GM19025 (cell line): ENCODE results near the gene PCDH9.

Source experiments
- ATAC-seq: cut with Tn5 transposase; IDR thresholded peaks from one replicate; pipeline ENCODE4 v1.9.1; 2021; ENCODE audit warnings: mild to moderate bottlenecking, low read depth, moderate library complexity; ENCODE audit not compliant: unreplicated experiment

Gene PCDH9

GRCh38 chr13:66560189-66560588 lies 669.9 kb downstream of the PCDH9 start:
- ATAC-seq: no peak

GRCh38 chr13:66559093-66559492 lies 671.0 kb downstream of the PCDH9 start:
- no peak for ATAC-seq

- ATAC-seq: no peak
Observed at GRCh38 chr13:66558506-66558905, 671.6 kb downstream of the PCDH9 start.

DNA sequence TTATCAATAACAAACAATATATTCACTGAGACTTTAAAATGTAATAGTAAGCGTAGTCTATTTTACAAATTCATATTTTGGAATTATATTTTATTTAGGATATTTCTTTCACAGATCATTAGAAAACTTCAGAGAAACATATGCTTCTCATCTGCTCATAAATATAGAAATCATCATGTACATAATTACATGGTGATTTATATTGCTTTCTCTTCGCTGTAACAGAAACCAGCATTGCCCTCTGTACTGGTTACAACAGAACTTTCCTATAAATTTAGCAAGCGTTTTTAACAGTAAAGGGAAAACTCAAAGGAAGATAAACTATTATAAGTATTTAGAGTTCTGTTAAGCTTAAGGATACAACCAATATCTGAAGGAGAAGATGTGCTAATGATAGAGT lies 672.8 kb downstream of the PCDH9 start:
- no peak for ATAC-seq

DNA sequence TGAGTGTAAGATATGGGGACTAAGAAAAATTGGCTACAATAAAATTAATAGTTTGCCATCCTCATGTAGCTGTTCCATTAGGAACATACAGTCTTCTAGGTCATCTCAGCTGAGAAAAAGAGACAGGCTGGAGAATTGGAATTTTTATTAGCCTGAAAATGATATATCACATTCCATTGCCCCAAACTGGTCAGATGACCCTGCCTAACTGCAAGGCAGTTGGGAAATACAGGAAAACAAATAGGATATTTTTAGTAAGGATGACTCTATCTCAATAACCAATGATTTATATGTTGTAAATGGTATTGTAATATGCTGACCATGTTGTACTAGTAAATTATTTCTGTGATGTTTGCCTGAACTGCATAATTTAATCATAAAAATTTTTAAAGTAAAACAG lies 673.8 kb downstream of the PCDH9 start:
- ATAC-seq: no peak

- no peak for ATAC-seq
Observed at GRCh38 chr13:66553391-66553790, 676.7 kb downstream of the PCDH9 start.

DNA sequence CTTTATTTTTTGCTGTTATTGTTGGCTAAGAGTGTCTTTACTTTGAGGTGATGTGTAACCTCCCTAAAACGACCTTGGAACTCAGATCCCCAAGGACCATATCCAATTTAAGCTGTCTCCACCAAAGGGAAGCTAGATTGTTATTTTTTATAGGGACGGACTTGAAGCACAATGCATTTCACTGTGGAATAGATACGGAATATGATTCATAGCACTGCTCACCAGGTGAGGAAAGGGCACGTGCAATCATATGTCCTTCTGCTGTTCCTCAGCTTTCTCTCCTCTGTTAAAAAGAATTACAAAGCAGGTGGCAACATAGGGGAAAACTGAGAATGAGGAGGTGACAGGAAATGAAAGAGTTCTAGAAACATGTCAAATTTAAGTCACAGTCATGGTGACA lies 679.0 kb downstream of the PCDH9 start:
- no peak for ATAC-seq

- ATAC-seq: no peak
Observed at GRCh38 chr13:66547685-66548084, 682.5 kb downstream of the PCDH9 start.

- ATAC-seq: no peak
Observed at GRCh38 chr13:66546534-66547379, 683.4 kb downstream of the PCDH9 start.

GRCh38 chr13:66543780-66544179 lies 686.4 kb downstream of the PCDH9 start:
- ATAC-seq: no peak

DNA sequence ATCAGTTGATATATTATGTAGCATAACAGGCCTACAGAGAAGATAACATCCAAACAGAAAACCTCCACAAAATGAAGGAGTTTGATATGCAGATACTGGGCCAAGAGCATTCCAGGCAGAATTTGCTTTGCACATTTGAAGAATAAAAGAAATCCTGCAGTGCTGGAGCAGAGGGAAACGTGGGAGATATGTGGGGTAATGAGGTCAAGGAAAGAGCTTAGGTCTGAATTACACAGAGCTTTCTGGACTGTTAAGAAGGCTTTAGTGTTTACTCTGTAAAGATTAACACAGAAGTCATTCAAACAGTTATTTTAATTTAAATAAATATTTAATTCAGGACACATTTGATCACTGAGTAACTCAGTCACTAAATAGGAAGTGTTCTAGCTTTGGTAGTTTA lies 692.7 kb downstream of the PCDH9 start:
- no peak for ATAC-seq

DNA sequence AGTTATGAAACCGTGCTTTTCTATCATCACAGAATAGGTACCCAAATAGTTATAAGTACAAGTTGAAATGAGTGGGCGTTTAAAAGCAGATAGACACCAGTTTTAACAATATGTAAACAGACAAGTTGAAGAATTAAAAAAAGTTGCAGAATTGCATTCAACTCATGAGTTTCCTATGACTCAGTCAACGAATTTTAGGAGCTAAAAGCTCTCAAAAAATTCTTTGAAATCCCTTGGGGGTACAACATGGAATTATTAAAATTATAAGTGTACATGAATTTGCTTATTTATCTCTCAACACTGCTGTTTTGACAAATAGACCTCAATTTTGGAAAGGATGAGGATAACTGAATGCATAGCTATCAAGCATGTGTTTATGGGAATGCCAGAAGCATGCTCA lies 693.4 kb downstream of the PCDH9 start:
- ATAC-seq: no peak

DNA sequence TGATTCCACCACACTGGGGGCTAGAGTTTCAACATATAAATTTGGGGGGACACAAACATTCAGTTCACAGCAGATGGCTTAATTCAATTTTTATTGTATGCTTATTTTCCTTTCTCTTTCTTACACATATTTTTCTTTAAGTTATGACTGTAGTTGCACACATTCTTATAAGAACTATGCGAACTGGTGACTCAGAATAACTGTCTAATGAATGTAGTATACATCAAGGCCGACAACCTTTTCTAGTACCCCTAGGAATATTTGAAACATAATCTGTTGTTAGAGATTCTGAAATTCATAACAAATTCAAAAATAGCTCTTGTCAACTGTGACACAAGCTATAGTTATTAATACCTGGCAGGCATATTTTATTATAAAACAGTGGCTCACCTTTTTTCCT lies 695.6 kb downstream of the PCDH9 start:
- no peak for ATAC-seq

- ATAC-seq: no peak
Observed at GRCh38 chr13:66532845-66533244, 697.3 kb downstream of the PCDH9 start.

DNA sequence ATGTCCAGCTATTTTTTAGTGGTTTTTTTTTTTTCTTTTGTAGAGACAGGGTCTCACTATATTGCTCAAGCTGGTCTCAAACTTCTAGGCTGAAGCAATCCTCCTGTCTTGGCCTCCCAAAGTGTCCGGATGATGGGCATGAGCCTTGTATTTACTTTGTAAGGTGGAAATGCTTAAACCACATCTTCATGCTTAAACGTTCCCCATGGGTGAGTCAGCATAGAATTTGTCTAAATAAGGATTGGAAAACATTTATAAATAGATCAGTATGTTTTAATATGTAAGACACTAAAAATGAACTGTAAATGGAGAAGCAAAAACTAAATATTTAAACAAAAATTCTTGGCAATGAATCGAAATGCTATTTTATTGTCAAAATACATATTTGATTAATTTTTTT lies 698.0 kb downstream of the PCDH9 start:
- ATAC-seq: no peak

GRCh38 chr13:66530686-66531085 lies 699.5 kb downstream of the PCDH9 start:
- no peak for ATAC-seq

DNA sequence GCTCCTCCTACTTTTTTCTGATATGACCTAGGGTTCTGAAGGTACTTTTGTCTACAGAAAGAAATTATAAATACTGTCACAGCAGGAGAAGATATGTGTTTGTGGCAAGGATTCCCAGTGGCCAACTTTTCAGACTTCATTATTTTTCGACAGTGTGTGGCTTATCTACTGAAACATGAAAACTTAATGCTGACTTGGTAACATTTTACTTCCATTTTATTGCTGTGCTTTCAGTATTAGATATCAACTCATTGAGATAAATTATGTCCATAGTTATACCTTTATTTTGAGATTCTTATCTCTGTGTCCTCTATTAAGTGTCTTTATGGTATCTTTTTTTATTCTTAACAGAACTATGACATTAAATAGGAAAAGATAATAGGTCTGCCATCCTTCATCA lies 700.0 kb downstream of the PCDH9 start:
- no peak for ATAC-seq

GRCh38 chr13:66528944-66529576 lies 701.1 kb downstream of the PCDH9 start:
- ATAC-seq: no peak

- no peak for ATAC-seq
Observed at GRCh38 chr13:66528180-66528579, 702.0 kb downstream of the PCDH9 start.

- ATAC-seq: no peak
Observed at GRCh38 chr13:66520511-66521355, 709.4 kb downstream of the PCDH9 start.

DNA sequence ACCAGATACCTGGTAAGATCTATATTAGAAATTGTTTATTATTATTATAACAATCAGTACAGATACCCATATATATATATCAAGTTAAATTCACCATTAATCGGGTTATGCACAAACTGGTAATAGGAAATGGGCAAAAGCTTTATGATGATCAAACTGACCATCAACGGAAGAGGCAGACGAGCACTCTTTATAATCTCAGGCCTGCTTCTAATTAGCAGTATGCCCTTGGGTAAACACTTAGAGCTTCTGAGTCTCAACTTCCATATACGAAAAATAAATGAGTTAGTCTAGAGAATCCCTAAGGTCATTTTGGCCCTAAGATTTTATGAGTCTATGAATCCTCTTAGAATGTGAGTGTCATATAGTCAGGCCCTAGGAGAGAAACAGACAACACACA lies 710.9 kb downstream of the PCDH9 start:
- ATAC-seq: no peak
